Left lung (tissue), 10 donors: ENCODE data around the gene PCDHGA7. TPM values are rescaled to one million over a fixed set of nuclear protein-coding genes. Genes with fewer than 3 reads are reported as not detected.
A peak's percentile ranks its signal among the peaks of the same experiment; 100 is the strongest.

Experiments
- ATAC-seq: fragments of 200-7000 bp; cut with Tn5 transposase; one replicate; pipeline ENCODE4 v1.9.1; 2020; ENCODE audit warnings: moderate library complexity
- DNase-seq, 4 donors: peaks; one replicate each; pipeline ENCODE4 v3.0.0-alpha.2; 2013 to 2020
- H3K27ac ChIP-seq, 2 donors: fragments of 200-600 bp; sonication (generic) in 1 of 2; one replicate each; pipeline versions ENCODE4 v1.5.0 to v1.8.0; 2020 to 2021
- H3K27me3 ChIP-seq, 2 donors: fragments of 200-600 bp; sonication (generic) in 1 of 2; one replicate each; pipeline versions ENCODE4 v1.5.0 to v1.8.0; 2020 to 2021
- H3K36me3 ChIP-seq, 2 donors: fragments of 200-600 bp; sonication (generic) in 1 of 2; one replicate each; pipeline versions ENCODE4 v1.5.0 to v1.8.0; 2020 to 2021
- H3K4me1 ChIP-seq, 2 donors: fragments of 200-600 bp; one replicate each; pipeline ENCODE4 v1.8.0; 2021
- H3K4me3 ChIP-seq, 2 donors: fragments of 200-600 bp; sonication (generic) in 1 of 2; one replicate each; pipeline versions ENCODE4 v1.5.0 to v1.8.0; 2020 to 2021; ENCODE audit warnings: mild to moderate bottlenecking in 1 of 2
- H3K9me3 ChIP-seq, 2 donors: fragments of 200-600 bp; sonication (generic) in 1 of 2; one replicate each; pipeline versions ENCODE4 v1.5.0 to v1.8.0; 2020 to 2021
- intact Hi-C, 2 donors: fragments of 100-400 bp; cut with DNase I; formaldehyde crosslinking; loops; one replicate each; pipeline versions ENCODE4 v1.11.2 to v1.14.2; 2022
- polyA plus RNA-seq, 6 donors: library from polyadenylated mRNA; unstranded; fragments of 120-200 nt; gene quantifications; one replicate each; pipeline ENCODE4 v1.2.1, GENCODE V29; 2013; ENCODE audit not compliant: insufficient read length in 6 of 6
- total RNA-seq, 2 donors: library from RNA; stranded (reverse); fragmentation: NEBNext Ultra II Directional; extraction: Animal tissue kit (Norgen Biotek cat#: 25700); gene quantifications; one replicate each; pipeline ENCODE4 v1.2.1, GENCODE V29; 2021
- TF ChIP-seq, protein P1 (sequence below), 2 donors: fragments of 200-600 bp; sonication (generic) in 1 of 2; IDR thresholded peaks; one replicate each; pipeline versions ENCODE4 v1.5.0 to v1.8.0; 2021; ENCODE audit warnings: antibody characterized with exemption in 2 of 2
- donor health status: DM: no; HTN: yes; CAD: no.
- donor health status: DM: no; HTN: no; CAD: no.

PCDHGA7 gene
- total and polyA plus RNA-seq, 8 donors, result 1.7 to 2.2 (median 2.0) TPM

GRCh38 chr5:141419074-141419880 lies 36.7 kb downstream of the PCDHGA7 start:
- Histone ChIP-seq H3K27me3 (peaks cover 46 to 96% of the 10 kb centered on the region in 2 donors), H3K27ac (no peak overlapping the region), H3K36me3 (no peaks in the 10 kb centered on the region), H3K4me1 (peaks cover 3 to 5% of the 10 kb centered on the region in 2 donors), H3K9me3 (peaks cover 7 to 76% of the 10 kb centered on the region in 2 donors), H3K4me3 (no peak overlapping the region)
- intact Hi-C loops, result loop anchor here in 1 of 2 donors (10.0 kb wide), 2 partner anchors 106 to 146 kb away; no protein-coding TSS in a partner anchor
- ATAC-seq (no peak), DNase-seq (peak in 1 of 4 donors; percentile 68)
- TF ChIP-seq, protein P1, sequence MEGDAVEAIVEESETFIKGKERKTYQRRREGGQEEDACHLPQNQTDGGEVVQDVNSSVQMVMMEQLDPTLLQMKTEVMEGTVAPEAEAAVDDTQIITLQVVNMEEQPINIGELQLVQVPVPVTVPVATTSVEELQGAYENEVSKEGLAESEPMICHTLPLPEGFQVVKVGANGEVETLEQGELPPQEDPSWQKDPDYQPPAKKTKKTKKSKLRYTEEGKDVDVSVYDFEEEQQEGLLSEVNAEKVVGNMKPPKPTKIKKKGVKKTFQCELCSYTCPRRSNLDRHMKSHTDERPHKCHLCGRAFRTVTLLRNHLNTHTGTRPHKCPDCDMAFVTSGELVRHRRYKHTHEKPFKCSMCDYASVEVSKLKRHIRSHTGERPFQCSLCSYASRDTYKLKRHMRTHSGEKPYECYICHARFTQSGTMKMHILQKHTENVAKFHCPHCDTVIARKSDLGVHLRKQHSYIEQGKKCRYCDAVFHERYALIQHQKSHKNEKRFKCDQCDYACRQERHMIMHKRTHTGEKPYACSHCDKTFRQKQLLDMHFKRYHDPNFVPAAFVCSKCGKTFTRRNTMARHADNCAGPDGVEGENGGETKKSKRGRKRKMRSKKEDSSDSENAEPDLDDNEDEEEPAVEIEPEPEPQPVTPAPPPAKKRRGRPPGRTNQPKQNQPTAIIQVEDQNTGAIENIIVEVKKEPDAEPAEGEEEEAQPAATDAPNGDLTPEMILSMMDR (IDR thresholded peaks at IDR 0.05), result no peak

DNA sequence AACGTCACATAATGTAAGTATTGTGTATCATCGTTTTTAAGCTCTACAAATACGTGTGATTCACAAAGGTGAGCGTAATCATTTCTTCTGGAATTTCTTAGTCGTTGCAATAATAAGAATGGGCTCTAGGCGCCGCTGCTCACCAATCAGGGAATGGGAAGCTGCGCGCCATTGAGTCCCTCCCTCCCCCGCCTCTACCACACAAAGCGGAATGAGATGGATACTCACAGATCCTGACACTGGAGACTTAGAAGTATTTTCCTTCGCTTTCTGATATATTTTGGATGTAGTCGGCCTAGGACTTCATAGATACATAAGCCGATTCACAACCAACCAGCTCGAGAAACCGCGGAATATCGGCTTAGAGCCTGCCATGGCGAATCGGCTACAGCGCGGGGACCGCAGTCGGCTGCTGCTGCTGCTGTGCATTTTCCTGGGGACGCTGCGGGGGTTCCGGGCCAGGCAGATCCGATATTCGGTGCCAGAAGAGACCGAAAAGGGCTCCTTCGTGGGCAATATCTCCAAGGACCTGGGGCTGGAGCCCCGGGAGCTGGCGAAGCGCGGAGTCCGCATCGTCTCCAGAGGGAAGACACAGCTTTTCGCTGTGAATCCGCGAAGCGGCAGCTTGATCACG lies 38.4 kb downstream of the PCDHGA7 start, which contains the start of gene PCDHGA11:
PCDHGA11 (plus strand) TSS at position 197 of the 634 bp plus-strand sequence; CDS start at position 374, 177 bp downstream.
- no peak within 1 kb of the TSS for H3K27ac ChIP-seq
- intact Hi-C loops, result no loop called here
- TF ChIP-seq, protein P1 (IDR thresholded peaks at IDR 0.05), result peak; percentile 40 to 43
- H3K36me3 ChIP-seq, result no peaks in the 10 kb centered on the region
- H3K27me3 ChIP-seq, result peaks cover 40 to 97% of the 10 kb centered on the region in 2 donors
- ATAC-seq (peak; percentile 77), DNase-seq (peak in 1 of 4 donors; percentile 83)
- H3K4me3 ChIP-seq, result peak within 1 kb of the TSS; percentile 14 to 39
- H3K4me1 ChIP-seq, result peaks cover 3 to 5% of the 10 kb centered on the region in 2 donors
- peaks cover 7 to 86% of the 10 kb centered on the region in 2 donors for H3K9me3 ChIP-seq

- H3K27me3 ChIP-seq, result peaks cover 45 to 97% of the 10 kb centered on the region in 2 donors
- peak overlapping the region in 1 of 2 donors; percentile 39 for H3K4me3 ChIP-seq
- ATAC-seq (no peak), DNase-seq (no peak)
- H3K27ac ChIP-seq, result no peak overlapping the region
- intact Hi-C loops, result no loop called here
- H3K36me3 ChIP-seq, result no peaks in the 10 kb centered on the region
- peaks cover 7 to 91% of the 10 kb centered on the region in 2 donors for H3K9me3 ChIP-seq
- TF ChIP-seq, protein P1 (IDR thresholded peaks at IDR 0.05), result no peak
- H3K4me1 ChIP-seq, result peaks cover 3 to 5% of the 10 kb centered on the region in 2 donors
These were observed 38.9 kb downstream of the PCDHGA7 start for GRCh38 chr5:141421489-141421855.

- DNase-seq (peak in 1 of 4 donors; percentile 59), ATAC-seq (no peak)
- H3K4me3 ChIP-seq, result no peak overlapping the region
- H3K36me3 ChIP-seq, result no peaks in the 10 kb centered on the region
- peaks cover 50 to 97% of the 10 kb centered on the region in 2 donors for H3K27me3 ChIP-seq
- peaks cover 7 to 99% of the 10 kb centered on the region in 2 donors for H3K9me3 ChIP-seq
- H3K27ac ChIP-seq, result no peak overlapping the region
- TF ChIP-seq, protein P1 (IDR thresholded peaks at IDR 0.05), result no peak
- intact Hi-C loops, result no loop called here
- peaks cover 3 to 5% of the 10 kb centered on the region in 2 donors for H3K4me1 ChIP-seq
These were observed 40.3 kb downstream of the PCDHGA7 start for GRCh38 chr5:141422742-141423291.
